ENCODE measurements around the gene LMBR1. TPM values are rescaled to one million over a fixed set of nuclear protein-coding genes. Genes with fewer than 3 reads are reported as not detected.

The LMBR1 gene
- total RNA-seq, 1 donor = 39.4 TPM

- Histone ChIP-seq H3K27me3 (ENCODE audit: insufficient read depth, low read length) (no peaks in the 10 kb centered on the region), H4K20me1 (ENCODE audit: insufficient read depth, low read length) (no peaks in the 10 kb centered on the region), H3K4me3 (ENCODE audit: insufficient read depth, low read length) (no peak overlapping the region), H3K79me2 (ENCODE audit: insufficient read depth, low read length) (no peaks in the 10 kb centered on the region), H3K27ac (ENCODE audit: low read depth, low read length) (no peak overlapping the region), H3K4me2 (ENCODE audit: insufficient read depth, low read length) (no peak overlapping the region), H3K9me3 (ENCODE audit: low read depth, low read length) (no peaks in the 10 kb centered on the region), H2AFZ (ENCODE audit: low read length) (no peak overlapping the region), H3K36me3 (ENCODE audit: insufficient read depth, low read length) (no peaks in the 10 kb centered on the region), H3K4me1 (ENCODE audit: insufficient read depth, low read length) (no peaks in the 10 kb centered on the region)
- TF ChIP-seq CTCF (IDR thresholded peaks at IDR 0.05; ENCODE audit: extremely low read depth, low read depth, low read length) = no peak
- DNase-seq (ENCODE audit: insufficient read length, low spot score, missing footprints) = no peak
These were observed 199.4 kb downstream of the LMBR1 start for GRCh38 chr7:156693627-156694026.

DNA sequence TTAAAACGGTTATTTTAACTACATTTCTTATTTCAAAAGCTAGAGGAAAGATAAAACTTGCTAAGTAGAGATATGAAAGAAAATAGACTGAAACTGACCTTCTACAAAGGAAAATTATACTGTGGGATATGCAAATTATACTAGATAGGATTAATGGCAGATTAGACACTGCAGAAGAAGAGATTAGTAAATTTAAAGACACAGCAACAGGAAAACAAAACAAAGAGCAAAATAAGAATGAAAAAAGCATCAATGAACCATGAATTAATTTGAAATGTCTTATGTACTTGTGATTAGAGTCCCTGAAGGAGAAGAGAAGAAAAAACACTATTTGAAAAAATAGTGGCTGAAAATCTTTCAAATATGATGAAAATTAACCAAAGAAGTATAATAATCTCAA, 200.1 kb downstream of the LMBR1 start:
- Histone ChIP-seq H3K27ac (ENCODE audit: low read depth, low read length) (no peak overlapping the region), H3K9me3 (ENCODE audit: low read depth, low read length) (no peaks in the 10 kb centered on the region), H3K27me3 (ENCODE audit: insufficient read depth, low read length) (no peaks in the 10 kb centered on the region), H3K4me3 (ENCODE audit: insufficient read depth, low read length) (no peak overlapping the region), H3K79me2 (ENCODE audit: insufficient read depth, low read length) (no peaks in the 10 kb centered on the region), H3K4me2 (ENCODE audit: insufficient read depth, low read length) (no peak overlapping the region), H3K36me3 (ENCODE audit: insufficient read depth, low read length) (no peaks in the 10 kb centered on the region), H3K4me1 (ENCODE audit: insufficient read depth, low read length) (no peaks in the 10 kb centered on the region), H2AFZ (ENCODE audit: low read length) (no peak overlapping the region), H4K20me1 (ENCODE audit: insufficient read depth, low read length) (no peaks in the 10 kb centered on the region)
- no peak for TF ChIP-seq CTCF (IDR thresholded peaks at IDR 0.05; ENCODE audit: extremely low read depth, low read depth, low read length)
- DNase-seq (ENCODE audit: insufficient read length, low spot score, missing footprints) = no peak

DNA sequence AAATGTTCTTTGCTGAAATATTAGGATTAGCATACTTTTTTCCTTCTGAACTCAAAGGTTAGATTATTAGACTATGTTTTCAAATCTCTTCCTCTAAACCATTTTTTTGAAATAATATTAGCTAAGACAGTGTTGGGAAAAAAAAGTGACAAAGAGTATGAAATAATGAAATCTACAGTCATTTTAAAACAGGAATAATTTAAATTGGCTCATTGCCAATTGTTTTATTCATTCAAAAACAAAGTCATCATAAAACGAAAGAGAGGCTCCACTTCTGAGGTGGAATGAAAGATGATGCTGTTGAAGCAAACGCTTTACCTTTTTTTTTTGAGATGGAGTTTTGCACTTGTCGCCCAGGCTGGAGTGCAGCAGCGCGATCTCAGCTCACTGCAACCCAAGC, 201.2 kb downstream of the LMBR1 start:
- no peaks in the 10 kb centered on the region for H4K20me1 ChIP-seq (ENCODE audit: insufficient read depth, low read length)
- H3K27ac ChIP-seq (ENCODE audit: low read depth, low read length) = no peak overlapping the region
- H3K9me3 ChIP-seq (ENCODE audit: low read depth, low read length) = no peaks in the 10 kb centered on the region
- H3K79me2 ChIP-seq (ENCODE audit: insufficient read depth, low read length) = no peaks in the 10 kb centered on the region
- no peaks in the 10 kb centered on the region for H3K4me1 ChIP-seq (ENCODE audit: insufficient read depth, low read length)
- no peaks in the 10 kb centered on the region for H3K27me3 ChIP-seq (ENCODE audit: insufficient read depth, low read length)
- no peak overlapping the region for H3K4me3 ChIP-seq (ENCODE audit: insufficient read depth, low read length)
- no peak overlapping the region for H2AFZ ChIP-seq (ENCODE audit: low read length)
- TF ChIP-seq CTCF (IDR thresholded peaks at IDR 0.05; ENCODE audit: extremely low read depth, low read depth, low read length) = no peak
- DNase-seq (ENCODE audit: insufficient read length, low spot score, missing footprints) = no peak
- no peak overlapping the region for H3K4me2 ChIP-seq (ENCODE audit: insufficient read depth, low read length)
- H3K36me3 ChIP-seq (ENCODE audit: insufficient read depth, low read length) = no peaks in the 10 kb centered on the region

GRCh38 chr7:156684661-156685060, 208.3 kb downstream of the LMBR1 start:
- no peak for TF ChIP-seq CTCF (IDR thresholded peaks at IDR 0.05; ENCODE audit: extremely low read depth, low read depth, low read length)
- no peaks in the 10 kb centered on the region for H3K79me2 ChIP-seq (ENCODE audit: insufficient read depth, low read length)

More at GRCh38 chr7:156684661-156685060, 208.3 kb downstream of the LMBR1 start:
- H3K36me3 ChIP-seq (ENCODE audit: insufficient read depth, low read length) = no peaks in the 10 kb centered on the region
- DNase-seq (ENCODE audit: insufficient read length, low spot score, missing footprints) = no peak
- H3K4me2 ChIP-seq (ENCODE audit: insufficient read depth, low read length) = no peak overlapping the region
- H3K27ac ChIP-seq (ENCODE audit: low read depth, low read length) = no peak overlapping the region
- H3K4me1 ChIP-seq (ENCODE audit: insufficient read depth, low read length) = no peaks in the 10 kb centered on the region
- no peaks in the 10 kb centered on the region for H3K9me3 ChIP-seq (ENCODE audit: low read depth, low read length)
- H4K20me1 ChIP-seq (ENCODE audit: insufficient read depth, low read length) = no peaks in the 10 kb centered on the region
- no peak overlapping the region for H2AFZ ChIP-seq (ENCODE audit: low read length)
- no peaks in the 10 kb centered on the region for H3K27me3 ChIP-seq (ENCODE audit: insufficient read depth, low read length)
- H3K4me3 ChIP-seq (ENCODE audit: insufficient read depth, low read length) = no peak overlapping the region
